ENCODE results near the gene PDCD2L.

DNA sequence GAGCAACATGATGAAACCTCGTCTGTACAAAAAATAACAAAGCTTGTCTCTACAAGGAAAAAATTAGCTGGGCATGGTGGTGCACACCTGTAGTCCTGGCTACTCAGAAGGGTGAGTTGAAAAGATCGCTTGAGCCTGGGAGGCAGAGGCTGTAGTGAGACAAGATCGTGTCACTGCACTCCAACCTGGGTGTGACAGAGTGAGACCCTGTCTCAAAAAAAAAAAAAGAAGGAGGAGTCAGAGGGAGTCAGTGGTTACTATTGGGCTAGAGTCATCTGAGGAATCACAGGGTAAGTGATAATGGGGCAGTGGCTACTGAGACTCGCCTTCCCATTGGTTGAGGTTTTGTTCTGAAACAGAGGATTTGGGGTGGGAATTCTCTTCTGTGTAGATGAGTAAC, 41.1 kb upstream of the PDCD2L start:
- TF ChIP-seq, protein P1, sequence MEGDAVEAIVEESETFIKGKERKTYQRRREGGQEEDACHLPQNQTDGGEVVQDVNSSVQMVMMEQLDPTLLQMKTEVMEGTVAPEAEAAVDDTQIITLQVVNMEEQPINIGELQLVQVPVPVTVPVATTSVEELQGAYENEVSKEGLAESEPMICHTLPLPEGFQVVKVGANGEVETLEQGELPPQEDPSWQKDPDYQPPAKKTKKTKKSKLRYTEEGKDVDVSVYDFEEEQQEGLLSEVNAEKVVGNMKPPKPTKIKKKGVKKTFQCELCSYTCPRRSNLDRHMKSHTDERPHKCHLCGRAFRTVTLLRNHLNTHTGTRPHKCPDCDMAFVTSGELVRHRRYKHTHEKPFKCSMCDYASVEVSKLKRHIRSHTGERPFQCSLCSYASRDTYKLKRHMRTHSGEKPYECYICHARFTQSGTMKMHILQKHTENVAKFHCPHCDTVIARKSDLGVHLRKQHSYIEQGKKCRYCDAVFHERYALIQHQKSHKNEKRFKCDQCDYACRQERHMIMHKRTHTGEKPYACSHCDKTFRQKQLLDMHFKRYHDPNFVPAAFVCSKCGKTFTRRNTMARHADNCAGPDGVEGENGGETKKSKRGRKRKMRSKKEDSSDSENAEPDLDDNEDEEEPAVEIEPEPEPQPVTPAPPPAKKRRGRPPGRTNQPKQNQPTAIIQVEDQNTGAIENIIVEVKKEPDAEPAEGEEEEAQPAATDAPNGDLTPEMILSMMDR (conservative IDR thresholded peaks at IDR 0.05; ENCODE audit: low read depth, low read length): no peak
- TF ChIP-seq EZH2 (IDR thresholded peaks at IDR 0.05; ENCODE audit: borderline replicate concordance, low read depth, low read length, poor library complexity, severe bottlenecking): no peak
